Pulmonary artery endothelial cell (primary cell): ENCODE measurements around the gene EXOSC5. TPM values are rescaled to one million over a fixed set of nuclear protein-coding genes. Genes with fewer than 3 reads are reported as not detected.
"Not testable (repeated sequence)": the region's sequence is repeated elsewhere in the genome, so short reads cannot be mapped to it uniquely, and the experiment has no call there.

Experiments used
- DNase-seq: peaks from one replicate; pipeline ENCODE4 v3.0.0-alpha.2; 2011; ENCODE audit warnings: low read depth, low spot score
- total RNA-seq: library from RNA; depleted of rRNA; stranded (reverse); fragments of >200 nt; gene quantifications from 2 replicates; pipeline ENCODE4 v1.2.3, GENCODE V29; 2014

The EXOSC5 gene
- total RNA-seq, 1 donor from 2014 or later: 15.7 TPM

DNA sequence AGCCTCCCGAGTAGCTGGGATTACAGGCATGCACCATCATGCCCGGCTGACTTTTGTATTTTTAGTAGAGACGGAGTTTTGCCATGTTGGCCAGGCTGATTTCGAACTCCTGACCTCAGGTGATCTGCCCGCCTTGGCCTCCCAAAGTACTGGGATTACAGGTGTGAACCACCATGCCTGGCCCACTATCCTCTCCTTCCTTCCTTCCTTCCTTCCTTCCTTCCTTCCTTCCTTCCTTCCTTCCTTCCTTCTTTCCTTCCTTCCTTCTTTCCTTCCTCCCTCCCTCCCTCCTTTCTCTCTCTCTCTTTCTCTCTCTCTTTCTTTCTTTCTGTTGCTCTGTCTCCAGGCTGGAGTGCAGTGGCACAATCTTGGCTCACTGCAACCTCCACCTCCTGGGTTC, 26.0 kb downstream of the EXOSC5 start:
- not testable (repeated sequence) for DNase-seq

- no peak for DNase-seq
Observed at GRCh38 chr19:41369769-41370168, 27.4 kb downstream of the EXOSC5 start.

DNA sequence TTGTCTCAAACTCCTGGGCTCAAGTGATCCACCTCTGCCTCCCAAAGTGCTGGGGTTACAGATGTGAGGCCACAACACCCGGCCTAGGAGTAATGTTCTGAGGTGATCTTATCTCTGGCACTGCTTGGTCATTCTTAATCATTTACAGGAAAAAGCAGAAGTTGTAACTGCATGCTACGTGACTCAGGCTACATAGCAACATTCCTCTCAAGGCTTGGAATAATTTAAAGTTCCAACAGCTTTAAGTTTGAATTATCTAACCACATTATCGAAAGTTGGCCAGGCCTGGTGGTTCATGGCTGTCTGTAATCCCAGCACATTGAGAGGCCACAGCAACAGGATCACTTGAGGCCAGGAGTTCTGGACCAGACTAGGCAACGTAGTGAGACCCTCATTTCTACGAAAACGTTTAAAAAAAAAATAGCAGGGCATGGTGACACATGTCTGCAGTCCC, 29.3 kb downstream of the EXOSC5 start:
- DNase-seq: peak; percentile 61

GRCh38 chr19:41366089-41366488, 31.1 kb downstream of the EXOSC5 start:
- DNase-seq: no peak

GRCh38 chr19:41364524-41365391, 32.4 kb downstream of the EXOSC5 start:
- DNase-seq: no peak

GRCh38 chr19:41363753-41364523, 33.2 kb downstream of the EXOSC5 start, which contains the start of gene B9D2:
B9D2 (minus strand) TSS chr19:41364149; CDS start chr19:41363519, 630 bp downstream.
- peak; percentile 92 for DNase-seq

- DNase-seq: no peak
Observed at GRCh38 chr19:41363371-41363752, 33.8 kb downstream of the EXOSC5 start.

GRCh38 chr19:41362143-41362847, 34.9 kb downstream of the EXOSC5 start:
- no peak for DNase-seq

DNA sequence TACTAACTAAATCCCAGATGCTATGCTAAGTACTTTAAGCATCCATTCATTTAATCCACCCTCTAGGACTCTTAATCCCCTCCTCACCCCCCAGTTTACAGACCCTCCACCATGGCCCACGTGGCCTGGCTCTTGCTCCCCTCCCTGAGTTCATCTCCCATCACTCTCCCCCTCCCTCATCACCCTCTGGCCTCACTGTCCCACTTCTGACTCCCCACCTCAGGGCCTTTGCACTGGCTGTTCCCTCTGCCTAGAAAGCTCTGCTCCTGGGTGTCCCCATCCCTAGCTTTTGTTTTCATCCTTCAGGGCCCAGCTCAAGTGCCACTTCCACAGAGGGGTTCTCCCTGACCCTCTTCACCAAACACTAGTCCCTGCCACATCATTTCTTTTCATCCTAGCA, 37.4 kb downstream of the EXOSC5 start:
- no peak for DNase-seq

DNA sequence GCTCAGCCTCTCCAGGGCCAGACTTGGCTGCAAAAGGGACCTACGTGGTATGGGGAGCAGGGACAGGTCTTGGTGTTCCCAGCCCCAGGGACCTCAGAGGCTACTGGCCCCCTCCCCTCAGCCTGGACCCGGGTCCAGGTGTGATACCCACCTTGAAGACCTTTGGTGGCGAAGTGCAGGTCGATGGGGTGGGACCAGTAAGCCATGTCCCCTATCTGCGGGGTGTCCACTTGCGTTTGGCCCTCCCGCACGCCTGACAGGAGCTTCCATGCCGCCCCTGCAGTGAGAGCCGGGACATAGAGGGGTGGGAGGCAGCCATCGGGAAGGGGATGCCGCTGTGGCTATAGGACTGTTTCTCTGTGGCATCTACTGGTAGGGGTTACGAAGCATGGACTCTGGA, 39.4 kb downstream of the EXOSC5 start:
- DNase-seq: no peak

GRCh38 chr19:41356984-41357739, 40.0 kb downstream of the EXOSC5 start:
- DNase-seq: no peak

DNA sequence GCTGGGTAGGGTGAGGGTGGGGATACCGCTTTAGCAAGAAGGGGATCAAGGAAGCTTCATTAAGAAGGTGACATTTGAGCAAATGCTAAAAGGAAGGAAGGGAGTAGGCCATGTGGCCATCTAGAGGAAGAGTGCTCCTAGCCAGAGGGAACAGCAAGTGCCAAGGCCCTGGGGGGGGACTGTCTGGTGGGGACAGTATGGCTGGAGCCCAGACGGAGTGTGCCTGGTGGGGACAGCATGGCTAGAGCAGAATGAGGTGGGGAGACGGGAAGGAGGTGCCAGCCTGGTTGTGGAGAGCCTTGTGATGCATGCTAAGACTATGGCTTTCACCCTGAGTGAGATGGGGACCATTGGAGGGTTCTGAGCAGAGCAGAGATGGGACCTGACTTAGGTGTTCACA, 41.4 kb downstream of the EXOSC5 start:
- DNase-seq: no peak

DNA sequence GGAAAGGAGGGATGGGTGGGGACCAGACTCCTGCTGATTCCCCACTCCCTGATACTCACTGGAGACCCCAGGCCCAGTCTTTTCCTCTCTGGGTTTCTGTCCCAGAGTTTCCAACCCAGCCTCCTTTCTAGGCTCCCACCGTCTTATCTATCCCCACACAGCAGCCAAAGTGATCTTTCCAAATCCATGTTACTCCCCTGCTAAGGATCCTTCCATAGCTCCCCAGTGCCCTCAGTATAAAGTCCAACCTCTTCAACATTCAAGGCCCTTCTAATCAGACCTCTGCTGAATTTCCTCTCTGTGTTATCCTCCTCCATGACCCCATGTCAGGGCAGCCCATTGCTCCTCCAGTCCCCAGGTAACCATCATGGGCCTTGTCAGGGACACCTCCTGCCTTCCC, 42.1 kb downstream of the EXOSC5 start:
- no peak for DNase-seq

GRCh38 chr19:41354343-41354953, 42.7 kb downstream of the EXOSC5 start:
- DNase-seq: no peak

DNA sequence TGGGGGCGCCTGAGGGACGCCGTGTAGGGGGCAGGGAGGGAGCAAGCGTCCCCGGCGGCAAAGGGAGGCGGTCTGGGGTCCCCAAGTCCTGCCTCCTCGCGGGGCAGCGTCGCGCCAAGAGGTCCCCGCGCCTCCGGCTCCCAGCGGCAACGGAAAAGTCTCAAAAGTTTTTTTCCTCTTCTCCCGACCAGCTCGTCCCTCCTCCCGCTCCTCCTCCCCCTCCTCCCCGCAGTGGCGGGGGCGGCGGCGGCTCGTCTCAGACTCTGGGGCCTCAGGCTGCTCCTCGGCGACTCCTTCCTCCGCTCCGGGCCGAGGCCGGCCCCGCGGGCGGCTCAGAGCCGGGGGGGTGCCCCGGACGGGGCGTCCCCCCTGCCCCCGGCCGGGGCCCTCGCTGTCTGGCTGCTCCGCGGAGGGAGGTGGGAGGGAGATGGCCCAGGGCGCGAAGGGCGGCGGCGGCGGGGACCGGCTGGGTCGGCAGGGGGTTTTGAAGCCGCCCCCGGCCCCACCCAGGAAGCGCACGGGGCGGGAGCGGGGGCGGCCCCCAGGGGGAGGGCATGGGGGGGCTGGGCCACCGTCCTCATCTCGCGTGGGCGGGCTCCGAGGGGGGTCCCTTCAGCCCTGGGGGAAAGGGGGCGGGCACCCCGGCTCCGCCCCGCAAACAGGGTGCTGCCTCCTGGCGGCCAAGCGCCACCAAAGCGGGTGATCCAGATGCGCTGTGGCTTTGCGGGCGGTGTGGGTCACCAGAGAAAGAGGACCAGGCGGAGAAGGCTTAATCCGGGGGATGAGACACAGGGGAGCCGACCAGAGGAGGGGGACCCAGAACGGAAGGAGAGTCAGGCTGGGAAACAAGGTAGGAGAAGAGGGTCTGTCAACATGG, 43.5 kb downstream of the EXOSC5 start, which contains the start of gene TGFB1:
TGFB1 (minus strand) TSS at position 457 of the 877 bp plus-strand sequence. CDS start 878 bp downstream, outside the sequence.
- DNase-seq: peak; percentile 54

DNA sequence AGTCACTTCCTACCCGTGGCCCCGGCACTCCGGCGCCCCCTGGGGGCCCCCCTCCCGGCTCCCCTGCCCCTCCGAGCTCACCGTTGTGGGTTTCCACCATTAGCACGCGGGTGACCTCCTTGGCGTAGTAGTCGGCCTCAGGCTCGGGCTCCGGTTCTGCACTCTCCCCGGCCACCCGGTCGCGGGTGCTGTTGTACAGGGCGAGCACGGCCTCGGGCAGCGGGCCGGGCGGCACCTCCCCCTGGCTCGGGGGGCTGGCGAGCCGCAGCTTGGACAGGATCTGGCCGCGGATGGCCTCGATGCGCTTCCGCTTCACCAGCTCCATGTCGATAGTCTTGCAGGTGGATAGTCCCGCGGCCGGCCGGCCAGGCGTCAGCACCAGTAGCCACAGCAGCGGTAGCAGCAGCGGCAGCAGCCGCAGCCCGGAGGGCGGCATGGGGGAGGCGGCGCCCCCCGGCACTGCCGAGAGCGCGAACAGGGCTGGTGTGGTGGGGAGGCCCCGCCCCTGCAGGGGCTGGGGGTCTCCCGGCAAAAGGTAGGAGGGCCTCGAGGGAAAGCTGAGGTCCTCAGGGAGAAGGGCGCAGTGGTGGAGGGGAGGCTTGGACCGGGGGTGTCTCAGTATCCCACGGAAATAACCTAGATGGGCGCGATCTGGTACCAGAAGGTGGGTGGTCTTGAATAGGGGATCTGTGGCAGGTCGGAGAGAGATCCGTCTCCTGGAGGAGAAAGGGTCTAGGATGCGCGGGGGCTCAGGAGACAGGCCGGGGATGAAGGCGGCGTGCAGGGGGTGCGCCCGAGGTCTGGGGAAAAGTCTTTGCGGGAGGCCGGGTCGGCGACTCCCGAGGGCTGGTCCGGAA, 44.3 kb downstream of the EXOSC5 start:
- no peak for DNase-seq

DNA sequence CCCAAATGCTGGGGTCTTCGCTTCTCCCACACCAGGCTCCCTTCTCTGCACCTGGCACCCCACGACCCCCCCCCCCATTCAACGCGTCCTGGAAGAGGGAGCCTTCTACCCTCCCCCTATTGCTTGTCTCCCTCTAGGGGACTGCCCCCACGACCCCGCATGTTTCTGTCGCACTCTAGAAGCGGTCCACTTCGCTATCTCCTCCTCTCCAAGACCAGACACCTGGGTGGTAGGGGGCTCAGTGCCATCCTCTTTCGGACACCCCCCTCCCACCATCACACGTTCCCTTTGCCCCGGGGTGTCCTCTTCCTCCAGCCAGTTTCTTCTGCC, 44.9 kb downstream of the EXOSC5 start:
- no peak for DNase-seq

DNA sequence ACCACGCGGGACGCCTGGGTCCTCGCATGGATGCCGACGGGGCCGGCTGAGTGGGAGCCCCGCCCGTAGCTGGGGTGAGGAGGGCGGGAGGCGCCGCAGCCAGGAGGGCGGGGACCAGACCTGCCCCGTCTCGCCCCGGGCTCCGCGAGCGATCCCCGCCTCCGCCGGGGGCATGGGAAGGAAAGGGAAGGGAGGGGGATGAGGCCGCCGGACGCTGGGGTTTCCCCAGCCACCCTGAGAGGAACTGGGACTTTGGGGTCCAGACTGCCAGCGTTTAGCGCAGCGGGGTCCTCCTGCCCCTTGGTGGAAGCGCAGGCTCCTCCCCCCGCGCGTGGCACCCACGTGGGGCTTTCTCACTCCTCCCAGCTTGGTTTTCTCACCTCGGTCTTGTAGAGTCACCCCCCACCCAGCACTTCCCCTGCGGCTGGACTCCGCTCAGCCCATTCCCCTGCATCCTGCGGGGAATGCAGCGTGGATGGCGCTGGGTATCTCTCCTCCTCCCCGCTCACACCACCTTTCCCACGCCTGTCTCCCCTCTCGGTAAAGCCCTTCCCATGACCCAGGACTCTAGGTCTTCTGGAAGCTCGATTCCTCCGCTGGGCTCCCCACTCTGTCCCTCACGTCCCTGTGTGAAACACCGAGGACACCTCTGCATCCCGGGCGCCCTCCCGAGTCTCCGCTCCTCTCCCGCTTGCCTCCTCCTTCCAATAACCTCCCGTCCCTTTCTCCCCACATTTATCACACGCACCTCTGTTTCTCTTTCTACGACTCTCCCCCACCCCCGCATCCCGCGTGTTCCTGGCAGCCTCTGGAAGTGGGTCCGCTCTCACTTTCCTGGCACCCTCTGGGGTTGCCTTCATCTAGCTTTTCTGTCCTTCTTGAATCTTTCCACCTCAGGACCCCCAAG, 45.6 kb downstream of the EXOSC5 start:
- DNase-seq: no peak
